ENCODE results near the gene OVOL2.

OVOL2 gene

GRCh38 chr20:17992224-17992637, 65.5 kb downstream of the OVOL2 start:
- TF ChIP-seq POLR2AphosphoS5 (IDR thresholded peaks at IDR 0.05; ENCODE audit: low read depth, low read length): no peak

GRCh38 chr20:17990278-17990972, 67.3 kb downstream of the OVOL2 start:
- TF ChIP-seq FOXP2 (optimal IDR thresholded peaks at IDR 0.05; ENCODE audit: borderline replicate concordance, extremely low read depth, extremely low read length, insufficient read depth): no peak

GRCh38 chr20:17987988-17988387, 69.7 kb downstream of the OVOL2 start:
- no peak for TF ChIP-seq POLR2AphosphoS5 (IDR thresholded peaks at IDR 0.05; ENCODE audit: low read depth, low read length)

GRCh38 chr20:17985388-17986018, 72.2 kb downstream of the OVOL2 start:
- no peak for TF ChIP-seq FOXP2 (optimal IDR thresholded peaks at IDR 0.05; ENCODE audit: borderline replicate concordance, extremely low read depth, extremely low read length, insufficient read depth)

- TF ChIP-seq FOXP2 (optimal IDR thresholded peaks at IDR 0.05; ENCODE audit: borderline replicate concordance, extremely low read depth, extremely low read length, insufficient read depth) (no peak), TAF1 (IDR thresholded peaks at IDR 0.05; ENCODE audit: borderline replicate concordance, insufficient read depth, low read length) (no peak), SIN3A (IDR thresholded peaks at IDR 0.05; ENCODE audit: borderline replicate concordance, insufficient read depth, low read length) (no peak), POLR2AphosphoS5 (IDR thresholded peaks at IDR 0.05; ENCODE audit: low read depth, low read length) (no peak), REST (IDR thresholded peaks at IDR 0.05; ENCODE audit: insufficient read depth in 1 of 2, low read depth in 2 of 2, low read length in 2 of 2) (no peak)
These were observed 81.4 kb downstream of the OVOL2 start for GRCh38 chr20:17976305-17976704.
